ENCODE measurements around the gene F10. TPM values are rescaled to one million over a fixed set of nuclear protein-coding genes. Genes with fewer than 3 reads are reported as not detected.

Gene F10
- total and polyA plus RNA-seq, 9 of the 15 experiments (the other 6 are each of a cell fraction or from before 2014, with no cell fraction given): 0.04 to 0.09 (median 0.07) TPM; not detected in 5

GRCh38 chr13:113159701-113160100, 37.1 kb downstream of the F10 start:
- ATAC-seq (no peak), DNase-seq (ENCODE audit: extremely low read depth in 1 of 4, low spot score in 3 of 4) (no peak), FAIRE-seq (no peak)
- Histone ChIP-seq H2AFZ (ENCODE audit: low read depth, low read length) (no peak overlapping the region), H3K36me3 (ENCODE audit: control insufficient read depth, insufficient read depth, low read length) (no peaks in the 10 kb centered on the region), H3K9me1 (ENCODE audit: control insufficient read depth, insufficient read depth, low read length) (no peaks in the 10 kb centered on the region), H3K27ac (ENCODE audit: extremely low read depth, low read depth, low read length) (no peak overlapping the region), H3K9ac (ENCODE audit: insufficient read depth in 1 of 2, low read depth in 2 of 2, low read length in 2 of 2) (no peak overlapping the region), H3K79me2 (ENCODE audit: control insufficient read depth, insufficient read depth, low read length) (no peaks in the 10 kb centered on the region), H4K20me1 (replicated peaks; ENCODE audit: control insufficient read depth, insufficient read depth, low read length) (no peaks in the 10 kb centered on the region), H3K4me2 (ENCODE audit: insufficient read depth, low read length) (no peak overlapping the region), H3K4me3 (no peak overlapping the region), H3K4me1 (replicated peaks in 1 of 2; ENCODE audit: control insufficient read depth in 2 of 2, insufficient read depth in 2 of 2, low read length in 2 of 2) (peaks cover 7 to 20% of the 10 kb centered on the region in 2 experiments; a peak in 4 of 5 replicates), H3K9me3 (replicated peaks; ENCODE audit: control insufficient read depth, insufficient read depth, low read depth, low read length) (no peaks in the 10 kb centered on the region; the same call in 1 of the 2 replicates), H3K27me3 (ENCODE audit: control insufficient read depth in 2 of 2, insufficient read depth in 2 of 2, low read length in 2 of 2) (no peaks in the 10 kb centered on the region)
- in situ Hi-C loops (cut with MboI): no loop called here
- 68% methylated on average over 13 of the region's 20 CpGs for WGBS (ENCODE audit: insufficient coverage, low coverage, missing lambda C conversion rate)
- intact Hi-C loops (cut with micrococcal nuclease): no loop called here
- ChIA-PET CTCF (ENCODE audit: low intra/inter-chr PET ratio) (no interaction called here), POLR2A (no interaction called here)
- TF ChIP-seq, protein P1, sequence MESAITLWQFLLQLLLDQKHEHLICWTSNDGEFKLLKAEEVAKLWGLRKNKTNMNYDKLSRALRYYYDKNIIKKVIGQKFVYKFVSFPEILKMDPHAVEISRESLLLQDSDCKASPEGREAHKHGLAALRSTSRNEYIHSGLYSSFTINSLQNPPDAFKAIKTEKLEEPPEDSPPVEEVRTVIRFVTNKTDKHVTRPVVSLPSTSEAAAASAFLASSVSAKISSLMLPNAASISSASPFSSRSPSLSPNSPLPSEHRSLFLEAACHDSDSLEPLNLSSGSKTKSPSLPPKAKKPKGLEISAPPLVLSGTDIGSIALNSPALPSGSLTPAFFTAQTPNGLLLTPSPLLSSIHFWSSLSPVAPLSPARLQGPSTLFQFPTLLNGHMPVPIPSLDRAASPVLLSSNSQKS (CRISPR knock-in tag; IDR thresholded peaks at IDR 0.05): no peak
- TF ChIP-seq CBFB (CRISPR knock-in tag; IDR thresholded peaks at IDR 0.05): no peak
- no TSS peak for BruUV-seq (replicated peaks)

GRCh38 chr13:113160983-113161382, 38.4 kb downstream of the F10 start:
- no peaks in the 10 kb centered on the region for H3K27me3 ChIP-seq (ENCODE audit: control insufficient read depth in 2 of 2, insufficient read depth in 2 of 2, low read length in 2 of 2)
- WGBS (ENCODE audit: insufficient coverage, low coverage, missing lambda C conversion rate): 49% methylated on average over 10 of the region's 12 CpGs
- H2AFZ ChIP-seq (ENCODE audit: low read depth, low read length): no peak overlapping the region
- no peak for DNase-seq (ENCODE audit: extremely low read depth in 1 of 4, low spot score in 3 of 4)
- H3K27ac ChIP-seq (ENCODE audit: extremely low read depth, low read depth, low read length): no peak overlapping the region
- H3K9ac ChIP-seq (ENCODE audit: insufficient read depth in 1 of 2, low read depth in 2 of 2, low read length in 2 of 2): peak overlapping the region in 1 of 2 experiments; percentile 17; a peak in 1 of 4 replicates
- no peak overlapping the region for H3K4me3 ChIP-seq
- H3K4me2 ChIP-seq (ENCODE audit: insufficient read depth, low read length): no peak overlapping the region
- peaks cover 3 to 20% of the 10 kb centered on the region in 2 experiments; a peak in 3 of 5 replicates for H3K4me1 ChIP-seq (replicated peaks in 1 of 2; ENCODE audit: control insufficient read depth in 2 of 2, insufficient read depth in 2 of 2, low read length in 2 of 2)
- FAIRE-seq: no peak
- no peaks in the 10 kb centered on the region for H3K9me1 ChIP-seq (ENCODE audit: control insufficient read depth, insufficient read depth, low read length)
- CTCF ChIA-PET (ENCODE audit: low intra/inter-chr PET ratio): no interaction called here
- H4K20me1 ChIP-seq (replicated peaks; ENCODE audit: control insufficient read depth, insufficient read depth, low read length): no peaks in the 10 kb centered on the region
- no peaks in the 10 kb centered on the region; the same call in 1 of the 2 replicates for H3K9me3 ChIP-seq (replicated peaks; ENCODE audit: control insufficient read depth, insufficient read depth, low read depth, low read length)
- no peaks in the 10 kb centered on the region for H3K79me2 ChIP-seq (ENCODE audit: control insufficient read depth, insufficient read depth, low read length)
- POLR2A ChIA-PET: interaction anchor here (1.1 kb wide), 1 partner anchor 26 kb away, joined by 3 read pairs; no protein-coding TSS in a partner anchor
- intact Hi-C loops (cut with micrococcal nuclease) (no loop called here), in situ Hi-C loops (cut with MboI) (no loop called here)
- BruUV-seq (replicated peaks): no TSS peak
- ATAC-seq: no peak; the same call in 2 of the 3 replicates
- no peaks in the 10 kb centered on the region for H3K36me3 ChIP-seq (ENCODE audit: control insufficient read depth, insufficient read depth, low read length)
- TF ChIP-seq TRIM24 (IDR thresholded peaks at IDR 0.05): no peak
- no peak for TF ChIP-seq ZBTB49 (CRISPR knock-in tag; IDR thresholded peaks at IDR 0.05; ENCODE audit: borderline replicate concordance)
- no peak for TF ChIP-seq IFI16 (CRISPR knock-in tag; IDR thresholded peaks at IDR 0.05)
- no peak for TF ChIP-seq ZNF561 (CRISPR knock-in tag; conservative IDR thresholded peaks at IDR 0.05)
- TF ChIP-seq ZNF263 (CRISPR knock-in tag; IDR thresholded peaks at IDR 0.05; ENCODE audit: borderline replicate concordance): no peak
- no peak for TF ChIP-seq THRAP3 (IDR thresholded peaks at IDR 0.05; ENCODE audit: borderline replicate concordance)
- no peak for TF ChIP-seq E2F1 (CRISPR knock-in tag; IDR thresholded peaks at IDR 0.05)
- no peak for TF ChIP-seq CHD4 (IDR thresholded peaks at IDR 0.05; ENCODE audit: insufficient read depth, insufficient replicate concordance, low read depth, low read length, poor library complexity, severe bottlenecking)
- no peak for TF ChIP-seq FOXK2 (conservative IDR thresholded peaks at IDR 0.05 in 1 of 2, IDR thresholded peaks at IDR 0.05 in 1 of 2; ENCODE audit: low read depth in 2 of 2)

Measured in K562 (cell line).